Right renal pelvis (tissue), 4 donors: ENCODE data around the gene EXD2. TPM values are rescaled to one million over a fixed set of nuclear protein-coding genes. Genes with fewer than 3 reads are reported as not detected.
"Not testable (repeated sequence)": the region's sequence is repeated elsewhere in the genome, so short reads cannot be mapped to it uniquely, and the experiment has no call there.

Experiments
- DNase-seq, 4 donors: peaks; one replicate each; pipeline ENCODE4 v3.0.0-alpha.2; 2013; ENCODE audit warnings: low read depth in 4 of 4, low spot score in 3 of 4, missing footprints in 1 of 4
- polyA plus RNA-seq, 4 donors: library from polyadenylated mRNA; unstranded; fragments of 120-200 nt; gene quantifications; one replicate each; pipeline ENCODE4 v1.2.1, GENCODE V29; 2013; ENCODE audit not compliant: insufficient read length in 4 of 4

Gene EXD2
- polyA plus RNA-seq, 4 donors, result 22.7 to 36.3 (median 33.8) TPM

- no peak for DNase-seq
These were observed 1.1 kb upstream of the EXD2 start for GRCh38 chr14:69190191-69190590.

- DNase-seq, result no peak
These were observed 2.4 kb downstream of the EXD2 start for GRCh38 chr14:69193721-69194120.

GRCh38 chr14:69199786-69200185, 8.5 kb downstream of the EXD2 start:
- no peak for DNase-seq

GRCh38 chr14:69204753-69205152, 13.5 kb downstream of the EXD2 start:
- no peak for DNase-seq

GRCh38 chr14:69207435-69208041, 16.2 kb downstream of the EXD2 start:
- DNase-seq, result no peak

- DNase-seq, result no peak
These were observed 17.4 kb downstream of the EXD2 start for GRCh38 chr14:69208666-69209065.

- DNase-seq, result peak in 2 of 4 donors; percentile 28 to 34
These were observed 23.1 kb downstream of the EXD2 start for GRCh38 chr14:69214393-69214792.

- DNase-seq, result not testable (repeated sequence)
These were observed 26.4 kb downstream of the EXD2 start for GRCh38 chr14:69217663-69218062.

GRCh38 chr14:69224946-69225345, 33.6 kb downstream of the EXD2 start:
- no peak for DNase-seq

- no peak for DNase-seq
These were observed 34.9 kb downstream of the EXD2 start for GRCh38 chr14:69226178-69226577.

- no peak for DNase-seq
These were observed 35.4 kb downstream of the EXD2 start for GRCh38 chr14:69226736-69227135.

- no peak for DNase-seq
These were observed 40.2 kb downstream of the EXD2 start for GRCh38 chr14:69231486-69231885.

GRCh38 chr14:69232388-69232787, 41.1 kb downstream of the EXD2 start:
- DNase-seq, result no peak

GRCh38 chr14:69234106-69234505, 42.8 kb downstream of the EXD2 start:
- DNase-seq, result no peak

- DNase-seq, result no peak
These were observed 44.4 kb downstream of the EXD2 start for GRCh38 chr14:69235708-69236107.

- no peak for DNase-seq
These were observed 45.8 kb downstream of the EXD2 start for GRCh38 chr14:69237142-69237541.

GRCh38 chr14:69237584-69237983, 46.3 kb downstream of the EXD2 start:
- DNase-seq, result no peak

- no peak for DNase-seq
These were observed 47.6 kb downstream of the EXD2 start for GRCh38 chr14:69238883-69239282.

- no peak for DNase-seq
These were observed 49.4 kb downstream of the EXD2 start for GRCh38 chr14:69240527-69241173.

GRCh38 chr14:69241577-69241976, 50.3 kb downstream of the EXD2 start:
- no peak for DNase-seq

- DNase-seq, result peak in 2 of 4 donors; percentile 47 to 58
These were observed 51.3 kb downstream of the EXD2 start for GRCh38 chr14:69242311-69243224.
